Measurements from ENCODE around the gene KRT20.

Gene KRT20

GRCh38 chr17:40852364-40852763 lies 32.7 kb downstream of the KRT20 start:
- no peak for DNase-seq (ENCODE audit: low read depth in 2 of 2)

- DNase-seq (ENCODE audit: low read depth in 2 of 2), result no peak
These were observed 34.6 kb downstream of the KRT20 start for GRCh38 chr17:40850293-40850972.

GRCh38 chr17:40849723-40850122 lies 35.3 kb downstream of the KRT20 start:
- DNase-seq (ENCODE audit: low read depth in 2 of 2), result no peak

DNA sequence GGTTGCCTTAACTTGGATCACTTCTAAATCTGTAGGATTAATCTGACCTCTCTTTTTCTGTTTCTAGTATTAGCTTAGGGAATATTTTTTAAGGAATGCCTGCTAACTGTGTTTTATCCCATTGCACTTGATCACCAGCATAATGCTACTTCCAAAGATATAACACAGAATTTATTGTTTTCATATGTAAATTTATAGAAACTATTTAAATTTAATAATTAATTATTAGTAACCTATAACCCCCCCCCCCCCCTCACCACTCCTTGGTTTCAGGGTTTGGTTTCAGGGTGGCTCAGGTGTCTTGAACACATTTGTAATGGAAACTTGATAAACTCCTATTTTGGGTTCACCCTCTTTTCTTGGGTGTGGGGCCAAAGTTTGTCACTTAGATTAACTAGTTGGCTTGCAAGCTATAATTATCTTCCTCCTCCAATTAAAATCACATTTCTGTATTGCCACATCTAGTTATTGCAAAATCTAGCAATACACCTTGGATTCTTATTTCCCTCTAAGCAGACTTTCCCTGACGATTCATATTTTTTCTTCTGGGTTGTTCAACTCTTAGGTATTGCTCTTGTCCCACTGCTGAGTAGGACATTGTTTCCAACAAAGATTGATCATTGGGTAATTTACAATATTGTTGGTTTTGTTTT lies 36.3 kb downstream of the KRT20 start:
- no peak for DNase-seq (ENCODE audit: low read depth in 2 of 2)

GRCh38 chr17:40846515-40847144 lies 38.4 kb downstream of the KRT20 start:
- DNase-seq (ENCODE audit: low read depth in 2 of 2), result no peak

DNA sequence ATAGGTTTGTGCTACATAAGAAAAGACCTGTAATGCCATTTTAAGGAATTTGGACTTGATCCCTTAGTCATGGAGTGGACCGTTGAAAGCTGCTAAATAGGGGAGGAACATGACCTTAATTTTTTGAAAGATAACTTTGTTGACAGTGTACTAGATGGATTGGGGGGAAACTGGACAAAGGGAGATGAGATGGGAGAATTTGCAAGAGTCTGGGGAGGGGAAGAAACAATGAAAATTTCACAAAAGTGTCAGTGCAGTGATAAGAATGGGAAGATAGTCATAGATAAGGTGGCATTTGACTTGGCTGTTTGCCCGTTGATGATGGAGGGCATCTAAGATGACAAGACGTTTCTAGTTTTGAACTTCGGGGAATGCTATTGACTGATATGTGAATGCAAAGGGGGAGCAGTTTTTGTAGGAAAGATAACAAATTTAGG lies 40.4 kb downstream of the KRT20 start:
- DNase-seq (ENCODE audit: low read depth in 2 of 2), result no peak

- DNase-seq (ENCODE audit: low read depth in 2 of 2), result no peak
These were observed 41.8 kb downstream of the KRT20 start for GRCh38 chr17:40843242-40843641.

GRCh38 chr17:40841246-40841645 lies 43.8 kb downstream of the KRT20 start:
- DNase-seq (ENCODE audit: low read depth in 2 of 2), result no peak

DNA sequence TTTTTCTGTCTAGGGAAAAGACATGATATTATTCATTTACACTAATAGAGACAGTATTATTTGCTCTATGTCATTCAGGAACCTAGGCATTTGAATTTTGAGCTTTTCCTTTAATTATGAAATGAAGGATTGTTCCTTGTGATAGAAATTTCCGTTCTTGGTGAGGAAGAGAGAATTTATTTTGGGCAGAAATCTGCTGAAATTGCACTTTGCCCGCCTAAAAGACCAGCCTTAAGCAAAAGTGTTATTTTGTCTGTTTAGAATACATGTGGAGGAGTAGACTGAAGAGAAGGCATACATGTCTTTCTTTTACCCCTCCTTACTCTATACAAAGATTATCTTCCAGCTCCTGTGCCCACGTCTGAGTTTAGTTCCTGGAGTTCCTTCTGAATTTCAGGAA lies 45.8 kb downstream of the KRT20 start:
- no peak for DNase-seq (ENCODE audit: low read depth in 2 of 2)

DNA sequence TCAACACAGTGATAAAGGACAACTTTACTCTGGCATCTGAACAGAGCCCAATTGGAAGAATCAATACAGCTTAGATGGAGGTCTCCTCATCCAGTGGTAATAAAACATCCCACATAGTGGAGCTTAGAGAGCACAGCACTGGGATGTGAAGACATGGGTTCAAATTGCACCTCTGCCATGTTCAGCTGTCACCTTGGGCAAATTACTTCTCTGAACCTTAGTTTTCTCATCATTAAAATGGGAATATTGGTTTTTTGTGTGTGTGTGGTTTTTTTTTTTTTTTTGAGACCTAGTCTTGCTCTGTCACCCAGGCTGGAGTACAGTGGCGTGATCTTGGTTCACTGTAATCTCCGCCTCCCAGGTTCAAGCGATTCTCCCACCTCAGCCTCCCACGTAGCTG lies 49.0 kb downstream of the KRT20 start:
- no peak for DNase-seq (ENCODE audit: low read depth in 2 of 2)

GRCh38 chr17:40833882-40834281 lies 51.2 kb downstream of the KRT20 start:
- DNase-seq (ENCODE audit: low read depth in 2 of 2), result no peak

DNA sequence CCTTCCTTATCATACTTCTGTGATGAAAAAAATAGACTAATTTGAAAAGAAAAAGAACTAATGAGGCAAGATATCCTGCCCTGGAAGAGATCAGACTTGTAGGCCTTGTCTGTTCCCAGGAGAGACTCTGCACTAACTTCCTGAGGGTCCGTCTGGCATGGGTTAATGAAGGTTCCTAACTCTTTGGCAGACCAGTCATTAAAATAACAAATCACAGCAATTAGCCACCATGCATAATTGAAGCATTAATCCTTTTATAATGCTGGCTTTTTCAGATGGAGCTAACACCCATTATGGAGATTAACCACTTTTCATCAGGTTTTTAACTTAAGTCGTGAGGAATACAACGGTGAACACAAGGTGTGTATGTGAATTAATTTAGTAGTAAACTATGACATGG lies 52.2 kb downstream of the KRT20 start:
- no peak for DNase-seq (ENCODE audit: low read depth in 2 of 2)

- DNase-seq (ENCODE audit: low read depth in 2 of 2), result no peak
These were observed 54.8 kb downstream of the KRT20 start for GRCh38 chr17:40830085-40830776.

GRCh38 chr17:40828454-40829044 lies 56.5 kb downstream of the KRT20 start:
- DNase-seq (ENCODE audit: low read depth in 2 of 2), result no peak

DNA sequence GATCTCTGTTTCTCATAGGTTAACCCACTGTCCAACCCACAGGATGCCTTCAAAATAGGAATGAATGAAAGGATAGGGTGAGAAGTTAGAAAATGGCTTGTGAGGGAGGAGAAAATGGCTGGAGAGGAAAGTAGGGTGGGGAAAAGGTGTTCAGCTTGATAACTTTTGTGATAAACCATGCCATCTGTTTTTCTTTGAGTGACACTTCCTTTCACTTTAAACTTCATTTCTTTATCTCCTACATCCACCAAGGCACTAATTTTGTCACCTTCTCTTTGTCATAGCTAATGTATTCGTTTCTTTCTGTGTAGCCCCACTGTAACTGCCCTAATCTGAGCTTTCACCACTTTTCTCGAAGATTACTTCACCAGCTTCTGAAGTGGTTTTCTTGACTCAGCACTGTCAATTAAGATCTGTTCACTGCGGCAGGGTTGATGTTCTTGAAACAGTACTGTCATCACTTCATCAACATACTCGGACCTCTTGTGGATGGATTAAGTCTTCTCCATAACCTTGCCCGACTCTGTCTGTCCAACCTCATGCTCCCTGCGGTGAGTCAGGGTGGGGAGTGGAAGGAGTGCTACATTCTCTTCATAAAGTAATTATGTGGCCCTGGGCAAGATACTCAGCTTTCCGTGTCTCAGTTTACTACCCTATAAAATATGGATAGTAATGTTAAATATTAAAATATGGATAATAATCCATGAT lies 57.1 kb downstream of the KRT20 start:
- no peak for DNase-seq (ENCODE audit: low read depth in 2 of 2)
